DMS53 treated with DMSO at 0.1 percent for 48 hours (cell line): ENCODE data around the gene TNS2.
"Not testable (repeated sequence)": the region's sequence is repeated elsewhere in the genome, so short reads cannot be mapped to it uniquely, and the experiment has no call there.

ENCODE experiments used
- DNase-seq: peaks from one replicate; lab custom pipeline; 2025; ENCODE audit not compliant: unreplicated experiment; lab: John Stamatoyannopoulos, UW

TNS2 gene

GRCh38 chr12:53049571-53050318 is at the start of gene TNS2:
Gene TNS2, plus strand, starts transcription at chr12:53050065. Its CDS starts 121 bp downstream, at chr12:53050186.
- peak; percentile 20 for DNase-seq

GRCh38 chr12:53004178-53004577 is 45.7 kb upstream of the TNS2 start:
- no peak for DNase-seq

- no peak for DNase-seq
Observed at GRCh38 chr12:53004582-53004981, 45.3 kb upstream of the TNS2 start.

GRCh38 chr12:53005215-53005985 is 44.5 kb upstream of the TNS2 start:
- DNase-seq: no peak

GRCh38 chr12:53005986-53006809 is 43.7 kb upstream of the TNS2 start, which contains the start of gene EIF4B:
Gene EIF4B, plus strand, starts transcription at chr12:53006456. Its CDS starts 28 bp downstream, at chr12:53006484.
- DNase-seq: peak; percentile 99

GRCh38 chr12:53006810-53007309 is 43.0 kb upstream of the TNS2 start:
- peak; percentile 62 for DNase-seq

GRCh38 chr12:53007343-53007742 is 42.5 kb upstream of the TNS2 start:
- DNase-seq: no peak

GRCh38 chr12:53008760-53009159 is 41.1 kb upstream of the TNS2 start:
- DNase-seq: not testable (repeated sequence)

GRCh38 chr12:53010955-53011354 is 38.9 kb upstream of the TNS2 start:
- DNase-seq: no peak

- no peak for DNase-seq
Observed at GRCh38 chr12:53011889-53012288, 38.0 kb upstream of the TNS2 start.

- no peak for DNase-seq
Observed at GRCh38 chr12:53012928-53013327, 36.9 kb upstream of the TNS2 start.

- DNase-seq: no peak
Observed at GRCh38 chr12:53014709-53015108, 35.2 kb upstream of the TNS2 start.

GRCh38 chr12:53025250-53025649 is 24.6 kb upstream of the TNS2 start:
- DNase-seq: no peak

GRCh38 chr12:53027014-53027413 is 22.9 kb upstream of the TNS2 start:
- not testable (repeated sequence) for DNase-seq

- no peak for DNase-seq
Observed at GRCh38 chr12:53031616-53032015, 18.2 kb upstream of the TNS2 start.

GRCh38 chr12:53033832-53034231 is 16.0 kb upstream of the TNS2 start:
- DNase-seq: not testable (repeated sequence)

GRCh38 chr12:53034459-53034858 is 15.4 kb upstream of the TNS2 start:
- DNase-seq: no peak

GRCh38 chr12:53036802-53037201 is 13.1 kb upstream of the TNS2 start:
- no peak for DNase-seq

GRCh38 chr12:53039851-53040250 is 10.0 kb upstream of the TNS2 start:
- DNase-seq: no peak

GRCh38 chr12:53042607-53043454 is 7.0 kb upstream of the TNS2 start:
- no peak for DNase-seq
